ENCODE measurements around the gene CCM2. TPM values are rescaled to one million over a fixed set of nuclear protein-coding genes. Genes with fewer than 3 reads are reported as not detected.

Gene CCM2
- total RNA-seq, 4 donors from 2014 or later: 41.1 to 46.3 (median 44.0) TPM

DNA sequence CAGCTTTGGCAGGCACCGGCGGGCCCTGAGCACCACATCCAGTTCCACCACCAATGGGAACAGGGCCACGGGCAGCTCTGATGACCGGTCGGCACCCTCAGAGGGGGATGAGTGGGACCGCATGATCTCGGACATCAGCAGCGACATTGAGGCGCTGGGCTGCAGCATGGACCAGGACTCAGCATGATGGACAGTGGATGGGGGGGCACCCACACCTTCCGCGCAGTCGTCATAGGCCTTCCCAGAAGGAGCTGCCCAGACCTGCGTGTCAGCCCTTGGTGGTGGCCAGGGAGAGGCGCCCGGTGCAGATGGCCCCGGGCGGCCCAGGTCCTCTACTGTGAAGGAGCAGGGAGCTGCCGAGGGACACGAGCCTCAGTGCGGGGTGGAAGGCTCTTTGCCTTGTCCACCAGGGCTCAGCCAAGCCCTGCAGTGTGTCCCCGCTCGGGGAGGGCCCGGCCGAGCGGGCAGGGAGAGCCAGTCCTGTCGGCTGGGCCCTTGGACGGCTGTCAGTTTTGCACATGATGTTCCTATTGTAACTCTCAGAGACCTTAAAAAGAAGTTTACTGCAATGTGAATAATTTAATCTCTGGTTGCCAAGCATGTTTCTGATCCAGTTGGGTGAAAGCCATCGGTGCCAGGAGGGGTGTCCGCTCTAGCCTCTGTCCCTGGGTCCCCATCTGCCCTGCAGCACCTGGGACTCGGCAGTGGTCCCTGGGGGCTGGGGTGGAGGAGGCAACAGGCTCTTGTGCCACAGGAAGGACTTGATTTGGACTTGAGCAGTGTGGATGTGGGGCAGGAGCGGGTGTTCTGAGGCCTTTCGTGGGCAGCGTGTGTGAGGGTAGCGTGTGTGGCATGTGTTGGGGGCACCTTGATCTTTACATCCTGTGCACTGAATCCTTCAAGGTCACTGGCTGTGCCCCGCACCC is 76.1 kb downstream of the CCM2 start:
- DNase-seq (ENCODE audit: low spot score in 2 of 2): no peak
- WGBS, 2 donors: 89 to 92% methylated on average over 31 to 35 of the region's 35 CpGs
- no peak for TF ChIP-seq EP300 (IDR thresholded peaks at IDR 0.05)
- no peak for TF ChIP-seq POLR2A (IDR thresholded peaks at IDR 0.05)
- TF ChIP-seq CTCF (IDR thresholded peaks at IDR 0.05): no peak
- H3K27ac ChIP-seq: no peak overlapping the region
- H3K36me3 ChIP-seq: peaks cover 0 to 87% (median 23%) of the 10 kb centered on the region in 3 donors
- H3K4me1 ChIP-seq: no peaks in the 10 kb centered on the region
- H3K4me3 ChIP-seq: no peak overlapping the region
- H3K9me3 ChIP-seq: no peaks in the 10 kb centered on the region
- H3K27me3 ChIP-seq: no peaks in the 10 kb centered on the region

GRCh38 chr7:45076946-45077345 is 76.9 kb downstream of the CCM2 start:
- TF ChIP-seq EP300 (IDR thresholded peaks at IDR 0.05) (no peak), CTCF (IDR thresholded peaks at IDR 0.05) (no peak), POLR2A (IDR thresholded peaks at IDR 0.05) (no peak)
- WGBS, 2 donors: 73 to 98% methylated on average over 4 to 5 of the region's 5 CpGs
- H3K27ac ChIP-seq: no peak overlapping the region
- H3K4me3 ChIP-seq: no peak overlapping the region
- no peak for DNase-seq (ENCODE audit: low spot score in 2 of 2)
- no peaks in the 10 kb centered on the region for H3K27me3 ChIP-seq
- no peaks in the 10 kb centered on the region for H3K9me3 ChIP-seq
- H3K4me1 ChIP-seq: peaks cover 0 to 3% (median 1%) of the 10 kb centered on the region in 4 donors
- peaks cover 0 to 87% (median 23%) of the 10 kb centered on the region in 3 donors for H3K36me3 ChIP-seq

GRCh38 chr7:45077579-45077978 is 77.6 kb downstream of the CCM2 start:
- Histone ChIP-seq H3K9me3 (no peaks in the 10 kb centered on the region), H3K36me3 (peaks cover 0 to 81% (median 23%) of the 10 kb centered on the region in 3 donors), H3K4me3 (no peak overlapping the region), H3K27ac (no peak overlapping the region), H3K4me1 (peaks cover 0 to 9% (median 7%) of the 10 kb centered on the region in 4 donors), H3K27me3 (no peaks in the 10 kb centered on the region)
- WGBS, 2 donors: 88 to 95% methylated on average over 9 of the region's 9 CpGs
- TF ChIP-seq POLR2A (IDR thresholded peaks at IDR 0.05): no peak
- no peak for TF ChIP-seq EP300 (IDR thresholded peaks at IDR 0.05)
- TF ChIP-seq CTCF (IDR thresholded peaks at IDR 0.05): no peak
- no peak for DNase-seq (ENCODE audit: low spot score in 2 of 2)

GRCh38 chr7:45078125-45078681 is 78.2 kb downstream of the CCM2 start:
- no peaks in the 10 kb centered on the region for H3K9me3 ChIP-seq
- no peak overlapping the region for H3K4me3 ChIP-seq
- 72 to 81% methylated on average over 8 of the region's 8 CpGs for WGBS, 2 donors
- peaks cover 0 to 16% (median 7%) of the 10 kb centered on the region in 4 donors for H3K4me1 ChIP-seq
- no peak for DNase-seq (ENCODE audit: low spot score in 2 of 2)
- TF ChIP-seq CTCF (IDR thresholded peaks at IDR 0.05): no peak
- no peak for TF ChIP-seq POLR2A (IDR thresholded peaks at IDR 0.05)
- TF ChIP-seq EP300 (IDR thresholded peaks at IDR 0.05): no peak
- peaks cover 0 to 81% (median 18%) of the 10 kb centered on the region in 3 donors for H3K36me3 ChIP-seq
- no peaks in the 10 kb centered on the region for H3K27me3 ChIP-seq
- no peak overlapping the region for H3K27ac ChIP-seq

All from tibial nerve (tissue), 4 donors.